Smooth muscle cell (in vitro differentiated cells): ENCODE results near the gene USF2. TPM values are rescaled to one million over a fixed set of nuclear protein-coding genes. Genes with fewer than 3 reads are reported as not detected.

Experiments used
- DNase-seq: peaks from one replicate; lab custom pipeline; 2025; ENCODE audit not compliant: unreplicated experiment; lab: John Stamatoyannopoulos, UW
- H2AFZ ChIP-seq: fragments of 200-600 bp; sonication (generic); 2 replicates; pipeline ENCODE4 v1.6.0; 2016; ENCODE audit warnings: antibody characterized with exemption, low read depth, mild to moderate bottlenecking
- H3F3A ChIP-seq: fragments of 200-600 bp; sonication (generic); 2 replicates; pipeline ENCODE4 v1.6.0; 2017; ENCODE audit warnings: antibody characterized with exemption, low read depth
- H3K27ac ChIP-seq: fragments of 200-600 bp; sonication (generic); 2 replicates; pipeline ENCODE4 v1.5.1; 2016; ENCODE audit warnings: low read depth, mild to moderate bottlenecking
- H3K27me3 ChIP-seq: fragments of 200-600 bp; sonication (generic); 2 replicates; pipeline ENCODE4 v1.6.1; 2016; ENCODE audit warnings: low read depth, mild to moderate bottlenecking
- H3K36me3 ChIP-seq: fragments of 200-600 bp; sonication (generic); 2 replicates; pipeline ENCODE4 v1.5.1; 2016; ENCODE audit warnings: low read depth
- H3K4me1 ChIP-seq: fragments of 200-600 bp; sonication (generic); 2 replicates; pipeline ENCODE4 v1.5.1; 2016; ENCODE audit warnings: low read depth
- H3K4me2 ChIP-seq: fragments of 200-600 bp; sonication (generic); 2 replicates; pipeline ENCODE4 v1.6.0; 2016; ENCODE audit warnings: mild to moderate bottlenecking
- H3K4me3 ChIP-seq: fragments of 200-600 bp; sonication (generic); 2 replicates; pipeline ENCODE4 v1.5.1; 2016; ENCODE audit warnings: mild to moderate bottlenecking
- H3K79me2 ChIP-seq: fragments of 200-600 bp; sonication (generic); 2 replicates; pipeline ENCODE4 v1.6.0; 2016; ENCODE audit warnings: low read depth, mild to moderate bottlenecking
- H3K9ac ChIP-seq: fragments of 200-600 bp; sonication (generic); 2 replicates; pipeline ENCODE4 v1.6.0; 2016; ENCODE audit warnings: low read depth
- H3K9me3 ChIP-seq: fragments of 200-600 bp; sonication (generic); replicated peaks from 2 replicates; pipeline ENCODE4 v1.5.1; 2016; ENCODE audit warnings: low read depth
- H4K20me1 ChIP-seq: fragments of 200-600 bp; sonication (generic); 2 replicates; pipeline ENCODE4 v1.6.0; 2016; ENCODE audit warnings: low read depth
- WGBS: methylation state at CpG from one replicate; pipeline ENCODE4 v1.1.7; 2016; ENCODE audit warnings: low lambda C conversion rate; 5-methylcytosine and 5-hydroxymethylcytosine counted together
- polyA plus RNA-seq: library from polyadenylated mRNA; unstranded; fragments of >200 nt; fragmentation: Nextera tagmentation; extraction: Ambion mirVana; gene quantifications from 2 replicates; pipeline ENCODE4 v1.2.1, GENCODE V29; 2016
- total RNA-seq: library from RNA; depleted of rRNA; stranded (reverse); fragments of >200 nt; gene quantifications from 2 replicates; pipeline ENCODE4 v1.2.3, GENCODE V29; 2014
- TF ChIP-seq, protein P1 (sequence below): fragments of 200-600 bp; sonication (generic); IDR thresholded peaks from 2 replicates; pipeline ENCODE4 v1.5.1; 2017; ENCODE audit warnings: borderline replicate concordance, mild to moderate bottlenecking, antibody characterized with exemption; ENCODE audit not compliant: insufficient read depth, poor library complexity, severe bottlenecking

The USF2 gene
- total and polyA plus RNA-seq, 2 experiments from 2014 or later: 20.0 to 34.4 TPM

DNA sequence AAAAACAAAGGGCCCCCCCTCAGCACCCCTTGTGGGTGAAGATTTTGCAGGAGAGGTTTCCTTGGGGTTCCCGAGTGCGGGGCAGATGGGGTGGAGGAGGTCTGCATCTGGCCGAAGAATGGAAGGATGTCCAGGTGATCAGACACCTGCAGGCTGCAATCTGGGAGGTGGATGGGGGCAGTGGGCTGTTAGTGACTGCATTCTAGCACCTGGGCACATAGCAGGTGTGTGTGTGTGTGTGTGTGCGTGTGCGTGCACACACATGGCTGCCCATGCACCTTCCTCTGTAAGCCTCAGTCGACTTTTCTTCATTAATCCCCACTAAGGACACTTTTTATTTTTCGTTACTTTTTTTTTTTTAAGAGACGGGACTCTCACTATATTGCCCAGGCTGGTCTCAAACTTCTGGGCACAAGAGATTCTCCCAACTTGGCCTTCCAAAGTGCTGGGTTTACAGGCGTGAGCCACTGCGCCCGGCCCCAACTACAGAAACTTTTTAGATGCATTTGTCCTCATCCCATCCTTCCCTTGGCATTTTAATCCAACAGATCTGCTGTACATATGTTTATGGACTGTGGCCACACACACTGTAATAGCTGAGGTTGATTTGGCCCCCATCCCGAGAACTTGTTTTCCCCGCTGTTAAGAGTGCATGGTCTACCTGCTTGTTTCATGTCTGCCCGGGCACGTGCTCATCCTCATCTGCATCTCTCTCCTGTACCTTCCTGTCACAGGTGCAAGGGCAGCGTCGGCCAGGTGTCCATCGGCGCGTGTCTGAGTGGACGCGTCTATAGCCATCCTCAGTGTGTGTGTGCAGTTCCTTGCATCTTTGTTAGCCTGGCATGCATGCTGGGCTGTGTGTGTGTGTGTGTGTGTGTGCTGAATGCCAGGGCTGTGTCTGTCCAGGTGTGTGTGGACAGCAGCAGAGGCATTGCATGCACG lies 23.9 kb downstream of the USF2 start:
- Histone ChIP-seq H3K4me1 (no peaks in the 10 kb centered on the region), H3K4me2 (no peak overlapping the region), H3K9ac (no peak overlapping the region), H3K27ac (no peak overlapping the region), H3K36me3 (no peaks in the 10 kb centered on the region), H3K4me3 (no peak overlapping the region), H4K20me1 (no peaks in the 10 kb centered on the region), H3K79me2 (no peaks in the 10 kb centered on the region), H2AFZ (no peak overlapping the region), H3K27me3 (no peaks in the 10 kb centered on the region), H3K9me3 (no peaks in the 10 kb centered on the region), H3F3A (no peaks in the 10 kb centered on the region)
- no peak for DNase-seq
- TF ChIP-seq, protein P1, sequence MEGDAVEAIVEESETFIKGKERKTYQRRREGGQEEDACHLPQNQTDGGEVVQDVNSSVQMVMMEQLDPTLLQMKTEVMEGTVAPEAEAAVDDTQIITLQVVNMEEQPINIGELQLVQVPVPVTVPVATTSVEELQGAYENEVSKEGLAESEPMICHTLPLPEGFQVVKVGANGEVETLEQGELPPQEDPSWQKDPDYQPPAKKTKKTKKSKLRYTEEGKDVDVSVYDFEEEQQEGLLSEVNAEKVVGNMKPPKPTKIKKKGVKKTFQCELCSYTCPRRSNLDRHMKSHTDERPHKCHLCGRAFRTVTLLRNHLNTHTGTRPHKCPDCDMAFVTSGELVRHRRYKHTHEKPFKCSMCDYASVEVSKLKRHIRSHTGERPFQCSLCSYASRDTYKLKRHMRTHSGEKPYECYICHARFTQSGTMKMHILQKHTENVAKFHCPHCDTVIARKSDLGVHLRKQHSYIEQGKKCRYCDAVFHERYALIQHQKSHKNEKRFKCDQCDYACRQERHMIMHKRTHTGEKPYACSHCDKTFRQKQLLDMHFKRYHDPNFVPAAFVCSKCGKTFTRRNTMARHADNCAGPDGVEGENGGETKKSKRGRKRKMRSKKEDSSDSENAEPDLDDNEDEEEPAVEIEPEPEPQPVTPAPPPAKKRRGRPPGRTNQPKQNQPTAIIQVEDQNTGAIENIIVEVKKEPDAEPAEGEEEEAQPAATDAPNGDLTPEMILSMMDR: no peak
- 92% methylated on average over 23 of the region's 23 CpGs for WGBS

GRCh38 chr19:35293363-35293739 lies 24.6 kb downstream of the USF2 start:
- Histone ChIP-seq H3K9ac (no peak overlapping the region), H3K4me2 (no peak overlapping the region), H3K9me3 (no peaks in the 10 kb centered on the region), H4K20me1 (no peaks in the 10 kb centered on the region), H3K36me3 (no peaks in the 10 kb centered on the region), H3K4me1 (no peaks in the 10 kb centered on the region), H3F3A (no peaks in the 10 kb centered on the region), H3K4me3 (no peak overlapping the region), H3K27ac (no peak overlapping the region), H2AFZ (no peak overlapping the region), H3K27me3 (no peaks in the 10 kb centered on the region), H3K79me2 (no peaks in the 10 kb centered on the region)
- no peak for DNase-seq
- TF ChIP-seq, protein P1: no peak
- WGBS: 70% methylated on average over 7 of the region's 7 CpGs

- no peak overlapping the region for H3K4me2 ChIP-seq
- H3F3A ChIP-seq: no peaks in the 10 kb centered on the region
- H3K9me3 ChIP-seq: no peaks in the 10 kb centered on the region
- 58% methylated on average over 17 of the region's 17 CpGs for WGBS
- no peaks in the 10 kb centered on the region for H4K20me1 ChIP-seq
- H3K9ac ChIP-seq: no peak overlapping the region
- H3K27me3 ChIP-seq: no peaks in the 10 kb centered on the region
- H3K79me2 ChIP-seq: no peaks in the 10 kb centered on the region
- TF ChIP-seq, protein P1: no peak
- no peak overlapping the region for H3K4me3 ChIP-seq
- no peaks in the 10 kb centered on the region for H3K36me3 ChIP-seq
- no peaks in the 10 kb centered on the region for H3K4me1 ChIP-seq
- no peak overlapping the region for H3K27ac ChIP-seq
- H2AFZ ChIP-seq: no peak overlapping the region
- DNase-seq: no peak
Observed at GRCh38 chr19:35293808-35294207, 25.0 kb downstream of the USF2 start.
